A549 (cell line): ENCODE data around the gene WDR62. TPM values are rescaled to one million over a fixed set of nuclear protein-coding genes. Genes with fewer than 3 reads are reported as not detected.

Experiments used
- ATOH8 ChIP-seq: fragments of 250-450 bp; sonication (Bioruptor Pico); IDR thresholded peaks from 2 replicates; pipeline ENCODE4 v1.5.0; 2020; ENCODE audit warnings: low read depth, mild to moderate bottlenecking, moderate library complexity
- CBX2 ChIP-seq: fragments of 200-600 bp; sonication (generic); IDR thresholded peaks from 2 replicates; pipeline ENCODE4 v1.6.1; 2016; ENCODE audit warnings: low read depth, mild to moderate bottlenecking, borderline replicate concordance
- CEBPB ChIP-seq, 2 experiments: fragments of >200 bp in 1 of 2; sonication (Bioruptor Twin) in 1 of 2; formaldehyde crosslinking in 1 of 2; IDR thresholded peaks; 2 replicates each; pipeline ENCODE4 v1.6.1; 2012 to 2016
- CHD4 ChIP-seq: fragments of 200-600 bp; sonication (generic); IDR thresholded peaks from 2 replicates; pipeline ENCODE4 v1.6.1; 2016; ENCODE audit warnings: antibody characterized with exemption, mild to moderate bottlenecking, borderline replicate concordance
- CTCF ChIP-seq: fragments of >200 bp; sonication (Bioruptor Twin); formaldehyde crosslinking; IDR thresholded peaks from 3 replicates; pipeline ENCODE4 v1.5.1; 2016
- EP300 ChIP-seq, 2 experiments: fragments of >200 bp; sonication (Bioruptor Twin); formaldehyde crosslinking; IDR thresholded peaks; 2 replicates in 1 of 2; 3 replicates in 1 of 2; pipeline ENCODE4 v1.6.1; 2016 to 2017
- ESRRA ChIP-seq: fragments of 150-350 bp; IDR thresholded peaks from 2 replicates; pipeline ENCODE4 v1.6.1; 2014; ENCODE audit warnings: mild to moderate bottlenecking, low read length, borderline replicate concordance
- FOSB ChIP-seq: fragments of 250-450 bp; sonication (Bioruptor Pico); IDR thresholded peaks from 2 replicates; pipeline ENCODE4 v1.5.0; 2020; ENCODE audit warnings: mild to moderate bottlenecking, moderate library complexity
- FOSL2 ChIP-seq, 2 experiments: fragments of 450-650 bp in 1 of 2; fragments of >200 bp in 1 of 2; sonication (Bioruptor Twin) in 1 of 2; formaldehyde crosslinking; IDR thresholded peaks; 2 replicates each; pipeline versions ENCODE4 v1.5.0 to v1.6.1; 2016 to 2020; ENCODE audit warnings: mild to moderate bottlenecking in 1 of 2, moderate library complexity in 1 of 2
- HES2 ChIP-seq: fragments of >200 bp; sonication (Bioruptor Twin); formaldehyde crosslinking; IDR thresholded peaks from 2 replicates; pipeline ENCODE4 v1.6.1; 2016
- HEYL ChIP-seq: fragments of 250-450 bp; sonication (Bioruptor Pico); IDR thresholded peaks from 2 replicates; pipeline ENCODE4 v1.8.0; 2021; ENCODE audit warnings: mild to moderate bottlenecking, moderate library complexity
- HMGXB4 ChIP-seq: fragments of 250-450 bp; sonication (Bioruptor Pico); IDR thresholded peaks from 2 replicates; pipeline ENCODE4 v1.5.0; 2021; ENCODE audit warnings: mild to moderate bottlenecking, moderate library complexity, borderline replicate concordance
- HOXA7 ChIP-seq: fragments of 250-450 bp; sonication (Bioruptor Pico); IDR thresholded peaks from 2 replicates; pipeline ENCODE4 v1.5.0; 2020; ENCODE audit warnings: mild to moderate bottlenecking, moderate library complexity
- HOXB13 ChIP-seq: fragments of 250-450 bp; sonication (Bioruptor Pico); IDR thresholded peaks from 2 replicates; pipeline ENCODE4 v1.5.0; 2020; ENCODE audit warnings: low read depth, mild to moderate bottlenecking, moderate library complexity
- HOXB5 ChIP-seq: fragments of 250-450 bp; sonication (Bioruptor Pico); IDR thresholded peaks from 2 replicates; pipeline ENCODE4 v1.5.0; 2020; ENCODE audit warnings: mild to moderate bottlenecking, moderate library complexity
- KDM1A ChIP-seq: fragments of 200-600 bp; sonication (generic); IDR thresholded peaks from 2 replicates; pipeline ENCODE4 v1.6.1; 2016; ENCODE audit warnings: low read depth, mild to moderate bottlenecking
- KDM5A ChIP-seq: fragments of 200-600 bp; sonication (generic); IDR thresholded peaks from 2 replicates; pipeline ENCODE4 v1.6.1; 2016; ENCODE audit warnings: antibody characterized with exemption, mild to moderate bottlenecking
- MAFK ChIP-seq: fragments of 450-650 bp; IDR thresholded peaks from 2 replicates; pipeline ENCODE4 v1.6.1; 2014; ENCODE audit not compliant: partially characterized antibody
- NFE2L2 ChIP-seq: fragments of 150-350 bp; conservative IDR thresholded peaks from 2 replicates; pipeline ENCODE4 v1.6.1; 2014; ENCODE audit warnings: low read length
- NR3C1 ChIP-seq: fragments of >200 bp; sonication (Bioruptor Twin); formaldehyde crosslinking; IDR thresholded peaks from 3 replicates; pipeline ENCODE4 v1.6.1; 2017
- POLR2AphosphoS2 ChIP-seq: conservative IDR thresholded peaks from 2 replicates; pipeline ENCODE4 v1.6.1; 2012; ENCODE audit warnings: low read length, improper control_type of control experiment, inconsistent platforms
- RARB ChIP-seq: fragments of 250-450 bp; sonication (Bioruptor Pico); IDR thresholded peaks from 2 replicates; pipeline ENCODE4 v1.8.0; 2021; ENCODE audit warnings: mild to moderate bottlenecking, moderate library complexity
- RCOR1 ChIP-seq: fragments of 150-350 bp; IDR thresholded peaks from 2 replicates; pipeline ENCODE4 v1.6.1; 2014; ENCODE audit warnings: antibody characterized with exemption, low read length, low read depth
- RFX5 ChIP-seq: fragments of 450-650 bp; IDR thresholded peaks from 2 replicates; pipeline ENCODE4 v1.7.1; 2014; ENCODE audit warnings: antibody characterized with exemption, mild to moderate bottlenecking, moderate library complexity
- RNF2 ChIP-seq: fragments of 200-600 bp; sonication (generic); IDR thresholded peaks from 2 replicates; pipeline ENCODE4 v1.6.1; 2016; ENCODE audit warnings: low read depth, mild to moderate bottlenecking, antibody characterized with exemption, moderate library complexity, borderline replicate concordance
- SREBF2 ChIP-seq: fragments of 450-650 bp; IDR thresholded peaks from 2 replicates; pipeline ENCODE4 v1.6.1; 2014; ENCODE audit warnings: mild to moderate bottlenecking, moderate library complexity
- ZC3H11A ChIP-seq: fragments of 450-650 bp; IDR thresholded peaks from 2 replicates; pipeline ENCODE4 v1.6.1; 2014; ENCODE audit warnings: antibody characterized with exemption, mild to moderate bottlenecking
- ZSCAN20 ChIP-seq: fragments of 250-450 bp; sonication (Bioruptor Pico); IDR thresholded peaks from 2 replicates; pipeline ENCODE4 v1.8.0; 2022; ENCODE audit warnings: mild to moderate bottlenecking, moderate library complexity
- polyA plus RNA-seq, 4 experiments: library from polyadenylated mRNA; depleted of rRNA in 3 of 4; stranded (reverse); fragments of >200 nt; fragmentation: RNase III in 1 of 4; extraction: RNeasy Plus Mini Kit Qiagen cat#74134 plus additional on column Dnase treatment in 1 of 4; gene quantifications; 2 replicates in 3 of 4; 3 replicates in 1 of 4; pipeline ENCODE4 v1.2.3, GENCODE V29; 2011 to 2017
- TF ChIP-seq, protein P1 (sequence below): fragments of 450-650 bp; IDR thresholded peaks from 2 replicates; pipeline ENCODE4 v1.6.1; 2014; ENCODE audit warnings: antibody characterized with exemption
- TF ChIP-seq, protein P2 (sequence below): IDR thresholded peaks from 2 replicates; pipeline ENCODE4 v1.6.1; 2012; ENCODE audit warnings: low read depth, borderline replicate concordance

Gene WDR62
- polyA plus RNA-seq, 2 of the 4 experiments (the other 2 are of a cell fraction), result 15.5 to 32.9 TPM

- peak; percentile 90 for TF ChIP-seq HOXB13 (CRISPR knock-in tag)
- no peak for TF ChIP-seq EP300 (IDR thresholded peaks at IDR 0.05)
- TF ChIP-seq CEBPB (IDR thresholded peaks at IDR 0.05), result no peak
- TF ChIP-seq CHD4, result no peak
- TF ChIP-seq RNF2, result no peak
- TF ChIP-seq MAFK, result no peak
- no peak for TF ChIP-seq HMGXB4 (CRISPR knock-in tag)
- TF ChIP-seq HOXB5 (CRISPR knock-in tag), result no peak; the same call in none of the 2 replicates
- TF ChIP-seq NR3C1, result no peak
- no peak for TF ChIP-seq FOSB (CRISPR knock-in tag)
- TF ChIP-seq CBX2, result no peak
- TF ChIP-seq FOSL2 (IDR thresholded peaks at IDR 0.05), result no peak
- TF ChIP-seq FOSL2 (CRISPR knock-in tag; IDR thresholded peaks at IDR 0.05), result no peak
- no peak for TF ChIP-seq HOXA7 (CRISPR knock-in tag)
- TF ChIP-seq HES2, result no peak
- TF ChIP-seq, protein P1, sequence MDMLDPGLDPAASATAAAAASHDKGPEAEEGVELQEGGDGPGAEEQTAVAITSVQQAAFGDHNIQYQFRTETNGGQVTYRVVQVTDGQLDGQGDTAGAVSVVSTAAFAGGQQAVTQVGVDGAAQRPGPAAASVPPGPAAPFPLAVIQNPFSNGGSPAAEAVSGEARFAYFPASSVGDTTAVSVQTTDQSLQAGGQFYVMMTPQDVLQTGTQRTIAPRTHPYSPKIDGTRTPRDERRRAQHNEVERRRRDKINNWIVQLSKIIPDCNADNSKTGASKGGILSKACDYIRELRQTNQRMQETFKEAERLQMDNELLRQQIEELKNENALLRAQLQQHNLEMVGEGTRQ, result peak; percentile 90
- TF ChIP-seq ATOH8 (CRISPR knock-in tag), result peak; percentile 93
- no peak for TF ChIP-seq ESRRA
- TF ChIP-seq, protein P2, sequence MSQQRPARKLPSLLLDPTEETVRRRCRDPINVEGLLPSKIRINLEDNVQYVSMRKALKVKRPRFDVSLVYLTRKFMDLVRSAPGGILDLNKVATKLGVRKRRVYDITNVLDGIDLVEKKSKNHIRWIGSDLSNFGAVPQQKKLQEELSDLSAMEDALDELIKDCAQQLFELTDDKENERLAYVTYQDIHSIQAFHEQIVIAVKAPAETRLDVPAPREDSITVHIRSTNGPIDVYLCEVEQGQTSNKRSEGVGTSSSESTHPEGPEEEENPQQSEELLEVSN, result peak; percentile 99
- TF ChIP-seq POLR2AphosphoS2, result no peak
- no peak for TF ChIP-seq KDM1A
- TF ChIP-seq SREBF2, result no peak; the same call in 1 of the 2 replicates
- no peak for TF ChIP-seq RARB
- no peak for TF ChIP-seq ZSCAN20 (CRISPR knock-in tag)
- no peak; the same call in 1 of the 2 replicates for TF ChIP-seq NFE2L2
- TF ChIP-seq RFX5, result peak; percentile 87
- TF ChIP-seq ZC3H11A, result no peak
- no peak for TF ChIP-seq KDM5A
- TF ChIP-seq CTCF, result no peak
- TF ChIP-seq HEYL (CRISPR knock-in tag), result no peak
- no peak for TF ChIP-seq RCOR1
Measured at GRCh38 chr19:36114721-36115452, 60.2 kb downstream of the WDR62 start, which contains the start of gene POLR2I (continued).
